Right atrium auricular region (tissue), 2 donors: ENCODE results near the gene RFPL3. TPM values are rescaled to one million over a fixed set of nuclear protein-coding genes. Genes with fewer than 3 reads are reported as not detected.

Experiments used
- DNase-seq: peaks from one replicate; pipeline ENCODE4 v3.0.0-alpha.2; 2019; ENCODE audit warnings: low spot score
- H3K27ac ChIP-seq, 2 donors: fragments of 200-600 bp; sonication (generic); 1 replicate in 1 of 2; 2 replicates in 1 of 2; pipeline ENCODE4 v1.5.1; 2016 to 2019
- H3K27me3 ChIP-seq, 2 donors: fragments of 200-600 bp; sonication (generic); one replicate each; pipeline versions ENCODE4 v1.5.1 to v1.6.0; 2017 to 2019
- H3K36me3 ChIP-seq: fragments of 200-600 bp; sonication (generic); one replicate; pipeline ENCODE4 v1.5.1; 2016
- H3K4me1 ChIP-seq, 2 donors: fragments of 200-600 bp; sonication (generic); one replicate each; pipeline versions ENCODE4 v1.5.1 to v1.6.0; 2017 to 2019
- H3K4me3 ChIP-seq, 2 donors: fragments of 200-600 bp; sonication (generic); 1 replicate in 1 of 2; 2 replicates in 1 of 2; pipeline ENCODE4 v1.5.1; 2017 to 2019; ENCODE audit warnings: mild to moderate bottlenecking in 1 of 2, moderate library complexity in 1 of 2
- H3K9me3 ChIP-seq, 2 donors: fragments of 200-600 bp; sonication (generic); one replicate each; pipeline ENCODE4 v1.5.1; 2019
- CTCF ChIP-seq, 2 donors: fragments of 200-600 bp; sonication (generic); IDR thresholded peaks; one replicate each; pipeline ENCODE4 v1.5.1; 2019; ENCODE audit warnings: antibody characterized with exemption in 2 of 2
- total RNA-seq, 2 donors: library from RNA; depleted of rRNA; stranded (reverse); fragments of >200 nt; gene quantifications; one replicate each; pipeline ENCODE4 v1.1.0, GENCODE V29; 2016

RFPL3 gene
- total RNA-seq, 2 donors from 2014 or later = not detected

GRCh38 chr22:32312748-32313147, 44.9 kb upstream of the RFPL3 start:
- no peaks in the 10 kb centered on the region for H3K4me1 ChIP-seq
- no peaks in the 10 kb centered on the region for H3K27me3 ChIP-seq
- DNase-seq = no peak
- no peaks in the 10 kb centered on the region for H3K9me3 ChIP-seq
- no peak for TF ChIP-seq CTCF (IDR thresholded peaks at IDR 0.05)
- H3K4me3 ChIP-seq = no peak overlapping the region
- no peaks in the 10 kb centered on the region for H3K36me3 ChIP-seq
- no peak overlapping the region for H3K27ac ChIP-seq

- H3K27ac ChIP-seq = no peak overlapping the region
- H3K4me3 ChIP-seq = no peak overlapping the region
- H3K27me3 ChIP-seq = no peaks in the 10 kb centered on the region
- DNase-seq = no peak
- TF ChIP-seq CTCF (IDR thresholded peaks at IDR 0.05) = no peak
- H3K36me3 ChIP-seq = no peaks in the 10 kb centered on the region
- no peaks in the 10 kb centered on the region for H3K9me3 ChIP-seq
- H3K4me1 ChIP-seq = no peaks in the 10 kb centered on the region
Observed at GRCh38 chr22:32313532-32313931, 44.1 kb upstream of the RFPL3 start.

- TF ChIP-seq CTCF (IDR thresholded peaks at IDR 0.05) = no peak
Observed at GRCh38 chr22:32317524-32317923, 40.1 kb upstream of the RFPL3 start.

GRCh38 chr22:32318361-32318760, 39.3 kb upstream of the RFPL3 start:
- no peak for TF ChIP-seq CTCF (IDR thresholded peaks at IDR 0.05)
- no peak for DNase-seq
- Histone ChIP-seq H3K9me3 (no peaks in the 10 kb centered on the region), H3K27me3 (no peaks in the 10 kb centered on the region), H3K27ac (no peak overlapping the region), H3K4me1 (no peaks in the 10 kb centered on the region), H3K4me3 (no peak overlapping the region), H3K36me3 (no peaks in the 10 kb centered on the region)

More at GRCh38 chr22:32317524-32317923, 40.1 kb upstream of the RFPL3 start:
- H3K27ac ChIP-seq = no peak overlapping the region
- no peaks in the 10 kb centered on the region for H3K36me3 ChIP-seq
- DNase-seq = peak; percentile 34
- H3K4me1 ChIP-seq = no peaks in the 10 kb centered on the region
- H3K27me3 ChIP-seq = no peaks in the 10 kb centered on the region
- H3K9me3 ChIP-seq = no peaks in the 10 kb centered on the region
- H3K4me3 ChIP-seq = no peak overlapping the region

GRCh38 chr22:32319861-32320406, 37.7 kb upstream of the RFPL3 start:
- H3K4me1 ChIP-seq = no peaks in the 10 kb centered on the region
- DNase-seq = peak; percentile 28
- H3K9me3 ChIP-seq = no peaks in the 10 kb centered on the region
- no peak for TF ChIP-seq CTCF (IDR thresholded peaks at IDR 0.05)
- H3K36me3 ChIP-seq = no peaks in the 10 kb centered on the region
- no peaks in the 10 kb centered on the region for H3K27me3 ChIP-seq
- H3K27ac ChIP-seq = no peak overlapping the region
- H3K4me3 ChIP-seq = no peak overlapping the region

GRCh38 chr22:32322986-32323385, 34.7 kb upstream of the RFPL3 start:
- H3K36me3 ChIP-seq = no peaks in the 10 kb centered on the region
- TF ChIP-seq CTCF (IDR thresholded peaks at IDR 0.05) = no peak
- no peaks in the 10 kb centered on the region for H3K9me3 ChIP-seq
- no peak overlapping the region for H3K4me3 ChIP-seq
- H3K27ac ChIP-seq = no peak overlapping the region
- DNase-seq = peak; percentile 32
- H3K27me3 ChIP-seq = no peaks in the 10 kb centered on the region
- no peaks in the 10 kb centered on the region for H3K4me1 ChIP-seq
